NCI-H2196 (cell line): Measurements from ENCODE around the gene THOC1.

Experiments used
- DNase-seq: peaks from one replicate; lab custom pipeline; 2025; ENCODE audit not compliant: unreplicated experiment; lab: John Stamatoyannopoulos, UW

The THOC1 gene

GRCh38 chr18:286515-287310 is 18.9 kb upstream of the THOC1 start:
- DNase-seq, result peak; percentile 31

- no peak for DNase-seq
Measured at GRCh38 chr18:285817-286216, 18.0 kb upstream of the THOC1 start.

GRCh38 chr18:275486-275885 is 7.6 kb upstream of the THOC1 start:
- DNase-seq, result no peak

- DNase-seq, result no peak
Measured at GRCh38 chr18:274313-274712, 6.5 kb upstream of the THOC1 start.

GRCh38 chr18:273525-273924 is 5.7 kb upstream of the THOC1 start:
- no peak for DNase-seq

- DNase-seq, result no peak
Measured at GRCh38 chr18:272650-273049, 4.8 kb upstream of the THOC1 start.

GRCh38 chr18:269480-270095 is 1.7 kb upstream of the THOC1 start:
- no peak for DNase-seq

GRCh38 chr18:267380-267687 is 513 bp downstream of the THOC1 start:
- peak; percentile 67 for DNase-seq

- DNase-seq, result no peak
Measured at GRCh38 chr18:261398-262073, 6.3 kb downstream of the THOC1 start.

- DNase-seq, result no peak
Measured at GRCh38 chr18:260547-260946, 7.3 kb downstream of the THOC1 start.

GRCh38 chr18:255171-255570 is 12.7 kb downstream of the THOC1 start:
- no peak for DNase-seq

- DNase-seq, result no peak
Measured at GRCh38 chr18:253121-253520, 14.7 kb downstream of the THOC1 start.

- DNase-seq, result no peak
Measured at GRCh38 chr18:251572-251971, 16.3 kb downstream of the THOC1 start.

- DNase-seq, result no peak
Measured at GRCh38 chr18:250685-251084, 17.2 kb downstream of the THOC1 start.

- no peak for DNase-seq
Measured at GRCh38 chr18:248053-248452, 19.8 kb downstream of the THOC1 start.

GRCh38 chr18:245282-245847 is 22.5 kb downstream of the THOC1 start:
- DNase-seq, result no peak

GRCh38 chr18:240175-240574 is 27.7 kb downstream of the THOC1 start:
- DNase-seq, result no peak

GRCh38 chr18:231563-231962 is 36.3 kb downstream of the THOC1 start:
- no peak for DNase-seq

- DNase-seq, result no peak
Measured at GRCh38 chr18:228586-228985, 39.3 kb downstream of the THOC1 start.

GRCh38 chr18:227902-228301 is 39.9 kb downstream of the THOC1 start:
- DNase-seq, result no peak

- DNase-seq, result no peak
Measured at GRCh38 chr18:227374-227773, 40.5 kb downstream of the THOC1 start.

- no peak for DNase-seq
Measured at GRCh38 chr18:225745-226144, 42.1 kb downstream of the THOC1 start.
